GM23338 (cell line): ENCODE measurements around the gene CDC45. TPM values are rescaled to one million over a fixed set of nuclear protein-coding genes. Genes with fewer than 3 reads are reported as not detected.

Source experiments
- ATAC-seq: fragments of 200-7000 bp; cut with Tn5 transposase; 3 replicates; pipeline ENCODE4 v1.9.1; 2020
- DNase-seq: peaks from one replicate; pipeline ENCODE4 v3.0.0-alpha.2; 2015; ENCODE audit warnings: low spot score
- H2AFZ ChIP-seq: fragments of 200-600 bp; sonication (generic); 2 replicates; pipeline ENCODE4 v1.8.0; 2016; ENCODE audit warnings: antibody characterized with exemption, mild to moderate bottlenecking, moderate library complexity
- H3F3A ChIP-seq: fragments of 200-600 bp; sonication (generic); replicated peaks from 2 replicates; pipeline ENCODE4 v1.8.0; 2017; ENCODE audit warnings: antibody characterized with exemption, mixed run types, low read depth
- H3K27ac ChIP-seq: fragments of 200-600 bp; sonication (generic); 2 replicates; pipeline ENCODE4 v1.6.1; 2016; ENCODE audit warnings: low read depth
- H3K27me3 ChIP-seq: fragments of 200-600 bp; sonication (generic); 2 replicates; pipeline ENCODE4 v1.8.0; 2016; ENCODE audit warnings: mild to moderate bottlenecking, mixed run types, moderate library complexity; ENCODE audit not compliant: insufficient read depth
- H3K36me3 ChIP-seq: fragments of 200-600 bp; sonication (generic); 2 replicates; pipeline ENCODE4 v1.8.0; 2016; ENCODE audit warnings: mild to moderate bottlenecking; ENCODE audit not compliant: insufficient read depth
- H3K4me1 ChIP-seq: fragments of 200-600 bp; sonication (generic); 2 replicates; pipeline ENCODE4 v1.8.0; 2016; ENCODE audit warnings: mild to moderate bottlenecking, moderate library complexity; ENCODE audit not compliant: insufficient read depth
- H3K4me2 ChIP-seq: fragments of 200-600 bp; sonication (generic); 2 replicates; pipeline ENCODE4 v1.7.1; 2017; ENCODE audit warnings: mixed run types
- H3K4me3 ChIP-seq: fragments of 200-600 bp; sonication (generic); 2 replicates; pipeline ENCODE4 v1.6.1; 2016; ENCODE audit warnings: mixed run types
- H3K79me2 ChIP-seq: fragments of 200-600 bp; sonication (generic); replicated peaks from 2 replicates; pipeline ENCODE4 v1.8.0; 2017; ENCODE audit warnings: mild to moderate bottlenecking; ENCODE audit not compliant: insufficient read depth
- H3K9me2 ChIP-seq: fragments of 200-600 bp; sonication (generic); 2 replicates; pipeline ENCODE4 v1.8.0; 2017; ENCODE audit not compliant: insufficient read depth
- H4K20me1 ChIP-seq: fragments of 200-600 bp; sonication (generic); replicated peaks from 2 replicates; pipeline ENCODE4 v1.8.0; 2017; ENCODE audit warnings: mild to moderate bottlenecking; ENCODE audit not compliant: insufficient read depth
- H3K27ac Mint-ChIP-seq: 2 replicates; pipeline ENCODE4 v1.8.0; 2020; ENCODE audit warnings: inconsistent platforms, mild to moderate bottlenecking, moderate library complexity, mixed read lengths
- H3K27me3 Mint-ChIP-seq: 3 replicates; pipeline ENCODE4 v1.8.0; 2022; ENCODE audit warnings: low read depth, mild to moderate bottlenecking, moderate library complexity, mixed read lengths, inconsistent platforms; ENCODE audit not compliant: insufficient read depth, poor library complexity
- H3K36me3 Mint-ChIP-seq: 3 replicates; pipeline ENCODE4 v1.8.0; 2021; ENCODE audit warnings: low read depth, mild to moderate bottlenecking, inconsistent platforms, moderate library complexity, mixed read lengths
- H3K4me1 Mint-ChIP-seq: 3 replicates; pipeline ENCODE4 v1.8.0; 2020; ENCODE audit warnings: mild to moderate bottlenecking, inconsistent platforms, mixed read lengths
- H3K4me3 Mint-ChIP-seq: 3 replicates; pipeline ENCODE4 v1.8.0; 2021; ENCODE audit warnings: moderate library complexity, mild to moderate bottlenecking, inconsistent platforms, mixed read lengths
- H3K9me3 Mint-ChIP-seq: 3 replicates; pipeline ENCODE4 v1.8.0; 2020; ENCODE audit warnings: moderate library complexity, mild to moderate bottlenecking, inconsistent platforms, mixed read lengths
- CREB1 ChIP-seq: fragments of 250-450 bp; sonication (Bioruptor Pico); IDR thresholded peaks from 2 replicates; pipeline ENCODE4 v1.5.0; 2020; ENCODE audit warnings: low read depth, mild to moderate bottlenecking, moderate library complexity
- ETS1 ChIP-seq: IDR thresholded peaks from 2 replicates; pipeline ENCODE4 v1.6.1; 2016; ENCODE audit warnings: antibody characterized with exemption
- EZH2 ChIP-seq: fragments of 200-600 bp; sonication (generic); IDR thresholded peaks from one replicate; pipeline ENCODE4 v1.8.0; 2017; ENCODE audit warnings: antibody characterized with exemption, mild to moderate bottlenecking, low read depth; ENCODE audit not compliant: unreplicated experiment
- EZH2phosphoT487 ChIP-seq: fragments of 200-600 bp; sonication (generic); IDR thresholded peaks from one replicate; pipeline ENCODE4 v1.8.1; 2018; ENCODE audit warnings: antibody characterized with exemption; ENCODE audit not compliant: unreplicated experiment
- JUNB ChIP-seq: IDR thresholded peaks from one replicate; pipeline ENCODE4 v1.6.1; 2016; ENCODE audit warnings: antibody characterized with exemption; ENCODE audit not compliant: unreplicated experiment
- NANOG ChIP-seq: IDR thresholded peaks from 2 replicates; pipeline ENCODE4 v1.6.1; 2016; ENCODE audit warnings: antibody characterized with exemption, borderline replicate concordance
- POLR2AphosphoS5 ChIP-seq: IDR thresholded peaks from 2 replicates; pipeline ENCODE4 v1.6.1; 2016; ENCODE audit warnings: antibody characterized with exemption, low read depth
- STAT1 ChIP-seq: IDR thresholded peaks from one replicate; pipeline ENCODE4 v1.6.1; 2016; ENCODE audit warnings: antibody characterized with exemption; ENCODE audit not compliant: unreplicated experiment
- ZNF114 ChIP-seq: fragments of 250-450 bp; sonication (Bioruptor Pico); IDR thresholded peaks from 2 replicates; pipeline ENCODE4 v1.5.0; 2020; ENCODE audit warnings: mild to moderate bottlenecking, moderate library complexity
- ZNF331 ChIP-seq: fragments of 250-450 bp; sonication (Bioruptor Pico); IDR thresholded peaks from 2 replicates; pipeline ENCODE4 v1.5.0; 2020; ENCODE audit warnings: low read depth, mild to moderate bottlenecking, moderate library complexity
- ZNF462 ChIP-seq: fragments of 250-450 bp; sonication (Bioruptor Pico); IDR thresholded peaks from 2 replicates; pipeline ENCODE4 v1.5.0; 2020; ENCODE audit warnings: mild to moderate bottlenecking, moderate library complexity
- polyA plus RNA-seq: library from polyadenylated mRNA; unstranded; fragments of >200 nt; fragmentation: Nextera tagmentation; extraction: Ambion mirVana; gene quantifications from 2 replicates; pipeline ENCODE4 v1.2.1, GENCODE V29; 2016
- total RNA-seq: library from RNA; depleted of rRNA; stranded (reverse); fragments of >200 nt; shearing (Covaris generic); gene quantifications from 2 replicates; pipeline ENCODE4 v1.2.3, GENCODE V29; 2014
- TF ChIP-seq, protein P1 (sequence below): IDR thresholded peaks from one replicate; pipeline ENCODE4 v1.6.1; 2018; ENCODE audit warnings: antibody characterized with exemption; ENCODE audit not compliant: unreplicated experiment
- TF ChIP-seq, protein P2 (sequence below), 2 experiments: fragments of 200-600 bp in 1 of 2; sonication (generic) in 1 of 2; conservative IDR thresholded peaks; 2 replicates each; pipeline versions ENCODE4 v1.5.1 to v1.6.1; 2016 to 2017; ENCODE audit warnings: antibody characterized with exemption in 2 of 2, low read depth in 2 of 2, mild to moderate bottlenecking in 2 of 2, moderate library complexity in 1 of 2

CDC45 gene
- total and polyA plus RNA-seq, 2 experiments from 2014 or later = 29.0 to 30.3 TPM

- Histone ChIP-seq H2AFZ (no peak overlapping the region), H3K4me2 (no peak overlapping the region), H3F3A (no peaks in the 10 kb centered on the region), H3K4me3 (no peak overlapping the region), H3K79me2 (peaks cover 3% of the 10 kb centered on the region), H3K36me3 (peaks cover 28% of the 10 kb centered on the region; the same call in 1 of the 2 replicates), H3K4me1 (no peaks in the 10 kb centered on the region), H4K20me1 (peaks cover 8% of the 10 kb centered on the region; the same call in 1 of the 2 replicates), H3K27ac (no peak overlapping the region), H3K9me2 (no peaks in the 10 kb centered on the region), H3K27me3 (no peaks in the 10 kb centered on the region)
- no peak overlapping the region for H3K4me3 Mint-ChIP-seq
- peaks cover 3% of the 10 kb centered on the region for H3K27me3 Mint-ChIP-seq
- peaks cover 47% of the 10 kb centered on the region for H3K36me3 Mint-ChIP-seq
- DNase-seq = no peak
- TF ChIP-seq CREB1 (CRISPR knock-in tag) (no peak), EZH2phosphoT487 (no peak), ZNF114 (no peak), ZNF331 (CRISPR knock-in tag) (no peak), STAT1 (no peak), JUNB (no peak), ZNF462 (CRISPR knock-in tag) (no peak), EZH2 (no peak), POLR2AphosphoS5 (no peak), ETS1 (no peak), NANOG (no peak)
- TF ChIP-seq, protein P1, sequence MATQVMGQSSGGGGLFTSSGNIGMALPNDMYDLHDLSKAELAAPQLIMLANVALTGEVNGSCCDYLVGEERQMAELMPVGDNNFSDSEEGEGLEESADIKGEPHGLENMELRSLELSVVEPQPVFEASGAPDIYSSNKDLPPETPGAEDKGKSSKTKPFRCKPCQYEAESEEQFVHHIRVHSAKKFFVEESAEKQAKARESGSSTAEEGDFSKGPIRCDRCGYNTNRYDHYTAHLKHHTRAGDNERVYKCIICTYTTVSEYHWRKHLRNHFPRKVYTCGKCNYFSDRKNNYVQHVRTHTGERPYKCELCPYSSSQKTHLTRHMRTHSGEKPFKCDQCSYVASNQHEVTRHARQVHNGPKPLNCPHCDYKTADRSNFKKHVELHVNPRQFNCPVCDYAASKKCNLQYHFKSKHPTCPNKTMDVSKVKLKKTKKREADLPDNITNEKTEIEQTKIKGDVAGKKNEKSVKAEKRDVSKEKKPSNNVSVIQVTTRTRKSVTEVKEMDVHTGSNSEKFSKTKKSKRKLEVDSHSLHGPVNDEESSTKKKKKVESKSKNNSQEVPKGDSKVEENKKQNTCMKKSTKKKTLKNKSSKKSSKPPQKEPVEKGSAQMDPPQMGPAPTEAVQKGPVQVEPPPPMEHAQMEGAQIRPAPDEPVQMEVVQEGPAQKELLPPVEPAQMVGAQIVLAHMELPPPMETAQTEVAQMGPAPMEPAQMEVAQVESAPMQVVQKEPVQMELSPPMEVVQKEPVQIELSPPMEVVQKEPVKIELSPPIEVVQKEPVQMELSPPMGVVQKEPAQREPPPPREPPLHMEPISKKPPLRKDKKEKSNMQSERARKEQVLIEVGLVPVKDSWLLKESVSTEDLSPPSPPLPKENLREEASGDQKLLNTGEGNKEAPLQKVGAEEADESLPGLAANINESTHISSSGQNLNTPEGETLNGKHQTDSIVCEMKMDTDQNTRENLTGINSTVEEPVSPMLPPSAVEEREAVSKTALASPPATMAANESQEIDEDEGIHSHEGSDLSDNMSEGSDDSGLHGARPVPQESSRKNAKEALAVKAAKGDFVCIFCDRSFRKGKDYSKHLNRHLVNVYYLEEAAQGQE = no peak
- TF ChIP-seq, protein P2, sequence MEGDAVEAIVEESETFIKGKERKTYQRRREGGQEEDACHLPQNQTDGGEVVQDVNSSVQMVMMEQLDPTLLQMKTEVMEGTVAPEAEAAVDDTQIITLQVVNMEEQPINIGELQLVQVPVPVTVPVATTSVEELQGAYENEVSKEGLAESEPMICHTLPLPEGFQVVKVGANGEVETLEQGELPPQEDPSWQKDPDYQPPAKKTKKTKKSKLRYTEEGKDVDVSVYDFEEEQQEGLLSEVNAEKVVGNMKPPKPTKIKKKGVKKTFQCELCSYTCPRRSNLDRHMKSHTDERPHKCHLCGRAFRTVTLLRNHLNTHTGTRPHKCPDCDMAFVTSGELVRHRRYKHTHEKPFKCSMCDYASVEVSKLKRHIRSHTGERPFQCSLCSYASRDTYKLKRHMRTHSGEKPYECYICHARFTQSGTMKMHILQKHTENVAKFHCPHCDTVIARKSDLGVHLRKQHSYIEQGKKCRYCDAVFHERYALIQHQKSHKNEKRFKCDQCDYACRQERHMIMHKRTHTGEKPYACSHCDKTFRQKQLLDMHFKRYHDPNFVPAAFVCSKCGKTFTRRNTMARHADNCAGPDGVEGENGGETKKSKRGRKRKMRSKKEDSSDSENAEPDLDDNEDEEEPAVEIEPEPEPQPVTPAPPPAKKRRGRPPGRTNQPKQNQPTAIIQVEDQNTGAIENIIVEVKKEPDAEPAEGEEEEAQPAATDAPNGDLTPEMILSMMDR (conservative IDR thresholded peaks at IDR 0.05; ENCODE audit: low read depth in 2 of 2) = no peak
- no peak overlapping the region for H3K27ac Mint-ChIP-seq
- ATAC-seq = no peak
- H3K9me3 Mint-ChIP-seq = no peaks in the 10 kb centered on the region
- no peaks in the 10 kb centered on the region for H3K4me1 Mint-ChIP-seq
These were observed 12.9 kb downstream of the CDC45 start for GRCh38 chr22:19492504-19493174.
